NCI-H1694 treated with DMSO at 0.1 percent for 48 hours (cell line): ENCODE results near the gene DAPK1.

Experiments
- DNase-seq: peaks from one replicate; lab custom pipeline; 2025; lab: John Stamatoyannopoulos, UW

DAPK1 gene

GRCh38 chr9:87517732-87518131 lies 20.1 kb downstream of the DAPK1 start:
- DNase-seq = no peak

- DNase-seq = no peak
These were observed 21.2 kb downstream of the DAPK1 start for GRCh38 chr9:87518702-87519335.

- no peak for DNase-seq
These were observed 21.8 kb downstream of the DAPK1 start for GRCh38 chr9:87519461-87519860.

- no peak for DNase-seq
These were observed 22.6 kb downstream of the DAPK1 start for GRCh38 chr9:87520172-87520683.

GRCh38 chr9:87521834-87522233 lies 24.2 kb downstream of the DAPK1 start:
- DNase-seq = no peak

- no peak for DNase-seq
These were observed 26.4 kb downstream of the DAPK1 start for GRCh38 chr9:87524061-87524460.

GRCh38 chr9:87525546-87526303 lies 28.1 kb downstream of the DAPK1 start:
- no peak for DNase-seq

- DNase-seq = no peak
These were observed 29.7 kb downstream of the DAPK1 start for GRCh38 chr9:87527211-87527916.

- DNase-seq = no peak
These were observed 31.3 kb downstream of the DAPK1 start for GRCh38 chr9:87528969-87529368.

- DNase-seq = no peak
These were observed 32.0 kb downstream of the DAPK1 start for GRCh38 chr9:87529671-87530070.

- DNase-seq = no peak
These were observed 33.0 kb downstream of the DAPK1 start for GRCh38 chr9:87530716-87531115.

GRCh38 chr9:87531370-87532295 lies 34.0 kb downstream of the DAPK1 start:
- DNase-seq = no peak

GRCh38 chr9:87533271-87533670 lies 35.6 kb downstream of the DAPK1 start:
- no peak for DNase-seq

GRCh38 chr9:87534036-87534435 lies 36.4 kb downstream of the DAPK1 start:
- DNase-seq = no peak

- DNase-seq = no peak
These were observed 37.3 kb downstream of the DAPK1 start for GRCh38 chr9:87534957-87535356.

GRCh38 chr9:87535817-87536539 lies 38.3 kb downstream of the DAPK1 start:
- DNase-seq = no peak

GRCh38 chr9:87537625-87538024 lies 40.0 kb downstream of the DAPK1 start:
- no peak for DNase-seq

GRCh38 chr9:87540444-87541105 lies 42.9 kb downstream of the DAPK1 start:
- DNase-seq = no peak

GRCh38 chr9:87541663-87542062 lies 44.0 kb downstream of the DAPK1 start:
- no peak for DNase-seq

- DNase-seq = no peak
These were observed 44.5 kb downstream of the DAPK1 start for GRCh38 chr9:87542141-87542540.

- DNase-seq = no peak
These were observed 45.6 kb downstream of the DAPK1 start for GRCh38 chr9:87543251-87543650.
